MV-4-11 (cell line): ENCODE results near the gene SBF1.
"Not testable (repeated sequence)": the region's sequence is repeated elsewhere in the genome, so short reads cannot be mapped to it uniquely, and the experiment has no call there.

Experiments
- DNase-seq: peaks from one replicate; lab custom pipeline; 2025; lab: John Stamatoyannopoulos, UW

Gene SBF1

DNA sequence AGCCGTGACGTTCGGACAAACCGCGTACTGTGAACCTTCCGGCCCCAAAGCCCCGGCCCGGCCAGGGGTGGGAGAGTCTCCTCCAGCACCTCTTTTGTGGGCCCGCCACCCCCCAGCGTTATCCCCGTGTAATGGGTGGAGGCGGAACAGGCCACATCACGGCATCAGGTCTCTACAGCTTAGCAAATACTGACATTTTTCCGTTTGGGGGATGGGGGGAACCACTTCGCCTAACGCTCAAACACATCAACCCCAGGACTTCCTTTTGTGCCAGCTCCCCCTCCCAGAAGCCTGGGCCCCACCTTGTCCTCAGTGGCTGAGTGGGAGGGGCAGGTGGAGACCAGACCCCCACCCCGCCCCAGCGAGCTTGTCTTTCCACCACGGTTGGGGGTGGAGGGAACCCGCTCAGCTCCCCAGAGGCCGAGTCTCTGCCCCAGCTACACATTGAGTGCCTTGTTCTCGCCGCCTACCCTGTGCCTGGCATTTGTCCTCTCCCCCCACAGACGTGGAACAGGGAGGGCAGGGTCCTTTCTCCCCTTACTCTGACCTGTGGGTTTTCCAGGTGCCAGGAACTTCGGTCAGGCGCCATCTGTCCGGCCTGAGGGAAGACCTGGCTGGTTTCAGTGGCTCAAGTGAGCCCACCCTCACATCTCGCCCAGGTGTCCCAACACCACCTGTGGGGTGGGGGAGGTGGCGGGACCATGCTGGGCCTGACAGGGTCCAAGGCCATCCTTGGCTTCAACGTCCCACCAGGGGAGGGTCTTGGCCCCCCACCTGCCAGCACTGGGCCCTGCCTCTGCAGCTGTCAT lies 29.6 kb downstream of the SBF1 start:
- DNase-seq = no peak

DNA sequence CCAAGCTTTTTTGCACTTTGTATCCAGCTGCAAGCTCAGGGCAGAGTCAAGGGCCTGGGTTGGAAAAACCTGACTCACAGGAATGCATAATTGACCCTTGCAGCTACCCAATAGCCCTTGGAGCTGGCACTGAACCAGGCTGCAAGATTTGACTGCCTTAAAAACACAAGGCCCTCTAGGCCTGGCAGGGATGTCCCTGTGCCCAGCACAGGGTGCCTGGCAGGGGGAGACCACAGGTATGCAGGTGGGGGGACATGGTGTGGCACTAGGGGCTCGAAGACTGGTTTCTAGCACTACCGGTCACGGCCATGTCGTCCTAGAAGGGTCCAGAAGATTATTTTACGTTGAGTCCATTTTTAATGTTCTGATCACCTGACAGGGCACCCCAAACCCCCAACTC lies 30.2 kb downstream of the SBF1 start:
- no peak for DNase-seq

DNA sequence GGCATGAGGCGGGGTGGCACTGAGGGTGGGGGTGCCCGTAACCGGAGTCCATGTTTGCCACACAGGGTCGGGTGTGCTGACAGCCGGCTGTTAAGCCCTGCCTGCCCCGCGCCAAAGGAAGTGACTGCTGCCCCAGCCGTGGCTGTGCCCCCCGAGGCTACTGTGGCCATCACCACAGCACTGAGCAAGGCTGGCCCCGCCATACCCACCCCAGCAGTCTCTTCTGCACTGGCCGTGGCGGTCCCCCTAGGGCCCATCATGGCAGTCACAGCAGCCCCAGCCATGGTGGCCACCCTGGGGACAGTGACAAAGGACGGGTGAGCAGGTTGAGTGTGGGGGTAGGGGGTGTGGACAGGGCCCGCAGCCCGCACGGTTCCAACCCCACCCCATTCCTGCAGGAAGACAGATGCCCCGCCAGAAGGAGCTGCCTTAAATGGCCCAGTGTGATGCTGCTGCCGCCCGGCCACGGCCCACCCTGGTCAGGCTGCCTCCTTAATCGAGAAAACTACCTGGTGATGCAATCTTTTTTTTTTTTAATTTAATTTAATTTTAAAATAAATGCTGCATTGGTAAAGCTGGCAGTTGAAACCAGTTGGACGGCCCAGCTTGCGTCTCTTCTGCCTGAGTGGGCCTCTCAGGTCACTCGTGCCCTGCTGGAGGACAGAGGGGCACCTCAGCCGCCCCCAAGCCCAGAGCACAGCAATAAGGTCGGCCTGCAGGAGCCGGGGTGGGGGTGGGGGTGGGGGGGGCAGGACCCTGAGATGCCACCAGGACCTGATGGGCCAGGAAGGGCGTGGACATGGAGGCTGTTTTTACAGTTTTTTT lies 30.8 kb downstream of the SBF1 start:
- DNase-seq = no peak

DNA sequence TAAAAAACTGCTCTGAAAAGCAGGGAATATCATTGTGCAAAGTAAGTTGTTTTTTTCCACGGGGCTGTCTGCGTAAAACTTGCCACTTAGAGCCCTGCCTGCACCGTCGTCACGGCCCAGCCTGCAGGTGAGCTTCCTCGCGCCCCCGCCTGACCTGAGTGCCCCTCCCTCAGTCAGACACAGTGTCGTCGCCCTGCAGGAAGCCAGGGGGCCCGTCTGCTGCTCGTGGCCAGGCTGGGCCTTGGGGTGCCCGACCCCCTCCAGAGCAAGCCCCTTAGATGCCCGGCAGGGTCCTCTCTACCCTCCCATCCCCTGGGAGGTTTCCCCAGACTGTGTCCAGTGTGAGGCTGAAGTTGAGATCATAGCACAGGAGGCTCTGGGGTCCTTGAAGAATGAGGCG lies 31.6 kb downstream of the SBF1 start:
- DNase-seq = no peak

DNA sequence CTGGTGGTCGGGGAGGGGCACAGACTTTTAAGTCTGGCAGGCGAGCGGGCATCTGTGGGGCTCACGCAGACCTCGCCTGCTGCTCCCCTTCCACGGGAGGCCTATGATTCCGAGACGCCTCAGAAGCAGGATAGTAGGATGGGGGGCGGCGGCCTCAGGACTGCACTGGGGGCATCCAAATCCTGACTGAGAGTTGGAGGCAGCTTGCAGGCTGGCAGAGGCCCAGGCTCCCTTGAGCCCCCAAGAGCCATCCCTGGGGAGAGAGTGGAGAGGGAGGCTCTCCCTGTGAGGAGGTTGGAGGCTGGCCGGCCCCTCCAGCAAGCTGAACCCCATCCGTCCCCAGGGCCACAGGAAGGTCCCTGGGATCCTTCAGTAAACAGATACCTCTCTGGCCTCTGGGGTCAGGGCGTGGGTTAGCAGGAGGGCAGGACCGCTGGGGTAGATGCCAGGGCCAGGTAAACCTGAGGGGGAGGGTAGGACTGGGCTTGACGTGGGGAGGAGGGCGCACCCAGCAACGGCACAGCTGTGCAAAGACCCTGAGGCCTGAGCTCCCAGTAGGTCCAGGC lies 33.3 kb downstream of the SBF1 start:
- no peak for DNase-seq

DNA sequence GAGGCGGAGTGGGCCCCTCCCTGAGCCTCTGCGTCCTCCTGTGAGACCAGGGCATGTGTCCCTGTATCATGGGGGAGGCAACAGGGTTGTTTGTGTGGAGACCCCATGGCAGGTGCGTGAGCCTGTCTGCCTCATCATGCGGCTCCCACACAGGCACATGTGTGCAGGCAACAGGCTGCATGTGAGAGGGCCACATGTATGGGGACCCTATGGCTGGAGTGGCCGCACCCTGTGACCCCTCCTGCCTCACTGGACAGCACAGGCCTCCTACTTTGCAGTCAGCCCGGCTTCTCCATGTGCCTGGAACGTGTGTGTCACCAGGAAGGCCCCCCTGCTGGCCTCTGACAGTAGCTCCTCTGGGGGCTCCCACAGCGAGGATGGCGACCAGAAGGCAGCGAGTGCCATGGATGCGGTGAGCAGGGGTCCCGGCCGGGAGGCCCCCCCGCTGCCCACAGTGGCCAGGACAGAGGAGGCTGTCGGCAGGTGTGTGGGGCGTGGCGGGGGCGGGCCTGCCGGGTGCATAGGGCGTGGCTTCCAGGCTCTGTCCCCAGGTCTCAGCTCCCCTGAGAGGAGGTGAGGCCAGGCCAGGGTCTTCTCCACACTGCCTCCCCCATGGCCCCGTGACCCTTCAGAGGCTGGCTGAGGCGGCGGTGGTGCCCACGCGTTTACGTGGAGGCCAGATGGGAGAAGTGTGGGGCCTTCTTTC lies 34.1 kb downstream of the SBF1 start:
- no peak for DNase-seq

DNA sequence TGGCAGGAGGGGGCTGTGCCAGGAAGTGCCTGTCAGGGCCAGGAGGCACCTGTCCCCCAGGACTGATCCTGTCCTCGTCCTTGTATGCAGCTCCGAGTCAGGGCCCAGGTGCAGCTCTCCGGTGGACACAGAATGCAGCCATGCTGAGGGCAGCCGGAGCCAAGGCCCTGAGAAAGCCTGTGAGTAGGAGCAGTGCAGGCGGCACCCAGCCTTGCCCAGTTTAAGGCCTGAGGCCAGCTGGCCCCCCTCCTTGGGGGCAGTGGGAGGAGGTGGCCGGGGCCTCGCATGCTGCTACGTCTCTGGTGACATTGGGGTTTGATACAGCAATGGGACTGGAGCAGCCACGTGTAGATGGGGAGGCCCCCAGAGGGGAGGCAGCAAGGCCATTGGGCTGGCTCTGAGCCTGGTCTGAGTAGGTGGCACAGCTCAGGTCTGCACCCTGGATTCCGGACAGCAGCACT lies 34.9 kb downstream of the SBF1 start:
- DNase-seq = no peak

DNA sequence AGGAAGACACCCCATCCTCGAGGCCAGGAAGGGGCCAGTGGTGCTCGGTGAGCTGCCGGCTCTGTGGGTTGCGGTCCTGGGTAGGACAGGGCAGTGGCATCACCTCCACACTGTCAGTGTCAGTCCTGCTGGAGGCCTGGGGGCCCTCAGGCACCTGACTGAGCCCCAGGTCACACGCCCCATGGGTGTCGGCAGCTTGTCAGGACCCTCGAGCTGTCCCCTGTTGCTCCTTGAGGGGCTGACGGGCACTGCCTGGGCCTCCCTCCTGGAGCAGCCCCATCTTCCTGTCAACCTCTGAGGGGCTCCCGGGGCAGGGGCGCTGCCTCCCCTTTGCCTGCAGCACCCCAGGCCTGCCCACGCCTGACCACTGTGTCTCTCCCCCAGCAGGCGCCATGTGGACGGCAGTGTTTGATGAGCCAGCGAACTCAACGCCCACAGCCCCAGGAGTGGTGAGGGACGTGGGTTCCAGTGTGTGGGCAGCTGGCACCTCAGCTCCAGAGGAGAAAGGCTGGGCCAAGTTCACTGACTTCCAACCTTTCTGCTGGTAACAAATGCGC lies 35.4 kb downstream of the SBF1 start:
- DNase-seq = no peak

DNA sequence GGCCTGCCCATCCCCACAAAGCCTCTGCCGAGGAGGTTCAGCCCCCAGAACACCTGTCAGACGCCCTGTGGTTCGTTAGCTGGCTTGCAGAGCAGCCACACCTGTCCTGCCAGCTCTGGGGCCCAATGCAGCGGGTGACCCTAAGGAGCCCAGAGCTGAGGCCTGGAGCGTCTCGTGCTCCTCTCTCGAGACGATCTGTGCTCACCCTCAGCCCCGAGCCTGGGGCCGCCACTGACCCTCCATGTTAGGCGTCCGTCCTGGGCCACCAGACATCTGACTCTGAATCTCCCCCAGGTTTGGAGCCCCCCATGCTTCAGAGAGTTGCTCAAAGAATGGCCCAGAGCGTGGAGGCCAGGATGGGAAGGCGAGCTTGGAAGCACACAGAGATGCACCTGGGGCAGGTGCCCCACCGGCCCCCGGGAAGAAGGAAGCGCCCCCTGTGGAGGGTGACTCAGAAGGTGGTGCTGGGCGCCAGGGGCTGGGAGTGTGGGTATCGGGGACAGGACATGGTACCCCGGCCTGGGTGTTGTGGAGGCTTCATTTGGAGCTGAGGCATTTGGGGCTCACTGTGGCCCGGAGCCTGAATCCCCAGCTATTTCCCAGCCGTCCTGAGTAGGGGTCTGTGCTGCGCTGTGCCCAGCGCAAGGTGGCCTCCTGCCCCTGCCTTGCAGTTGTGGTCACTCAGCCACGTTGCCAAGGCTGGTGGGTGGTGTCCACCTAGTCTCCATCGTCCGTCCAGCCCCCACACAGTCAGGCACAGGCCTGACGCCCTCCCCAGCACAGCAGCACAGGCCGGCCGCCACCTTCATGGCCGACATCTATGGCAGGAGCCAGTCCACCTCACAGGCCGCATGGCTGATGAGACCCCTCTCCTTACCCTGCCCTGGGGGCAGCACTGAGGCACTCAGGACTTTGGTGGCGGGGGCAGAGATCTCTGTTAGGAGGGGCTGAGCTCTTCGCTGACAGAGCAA lies 36.2 kb downstream of the SBF1 start:
- no peak for DNase-seq

DNA sequence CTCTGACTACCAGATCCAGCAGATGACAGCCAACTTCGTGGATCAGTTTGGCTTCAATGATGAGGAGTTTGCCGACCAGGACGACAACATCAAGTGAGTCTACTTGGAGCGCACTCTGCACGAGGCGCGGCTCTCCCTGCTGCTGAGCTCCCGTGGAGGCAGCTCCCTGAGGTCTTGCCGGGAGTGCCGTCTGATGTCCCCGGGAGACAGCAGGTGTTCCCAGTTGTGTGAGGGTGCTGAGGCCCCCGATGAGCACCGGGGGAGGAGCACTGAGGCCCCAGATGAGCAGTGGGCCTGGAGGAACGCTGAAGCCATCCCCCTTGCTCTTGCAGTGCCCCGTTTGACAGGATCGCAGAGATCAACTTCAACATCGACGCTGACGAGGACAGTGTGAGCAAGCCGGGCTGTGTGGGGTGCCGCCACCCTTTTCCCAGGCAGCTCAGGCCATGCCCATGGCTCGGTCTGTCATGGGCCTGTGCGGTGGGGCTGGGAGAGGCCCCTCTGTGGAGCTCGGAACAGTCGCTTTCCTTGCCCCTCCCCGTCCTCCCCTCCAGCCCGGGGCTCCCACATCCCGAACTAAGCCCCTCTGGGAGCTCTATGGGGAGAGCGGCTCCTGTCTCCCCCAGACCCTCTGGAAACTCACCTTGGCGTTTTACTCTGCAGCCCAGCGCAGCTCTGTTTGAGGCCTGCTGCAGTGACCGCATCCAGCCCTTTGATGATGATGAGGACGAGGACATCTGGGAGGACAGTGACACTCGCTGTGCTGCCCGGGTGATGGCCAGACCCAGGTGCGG lies 37.1 kb downstream of the SBF1 start:
- no peak for DNase-seq

DNA sequence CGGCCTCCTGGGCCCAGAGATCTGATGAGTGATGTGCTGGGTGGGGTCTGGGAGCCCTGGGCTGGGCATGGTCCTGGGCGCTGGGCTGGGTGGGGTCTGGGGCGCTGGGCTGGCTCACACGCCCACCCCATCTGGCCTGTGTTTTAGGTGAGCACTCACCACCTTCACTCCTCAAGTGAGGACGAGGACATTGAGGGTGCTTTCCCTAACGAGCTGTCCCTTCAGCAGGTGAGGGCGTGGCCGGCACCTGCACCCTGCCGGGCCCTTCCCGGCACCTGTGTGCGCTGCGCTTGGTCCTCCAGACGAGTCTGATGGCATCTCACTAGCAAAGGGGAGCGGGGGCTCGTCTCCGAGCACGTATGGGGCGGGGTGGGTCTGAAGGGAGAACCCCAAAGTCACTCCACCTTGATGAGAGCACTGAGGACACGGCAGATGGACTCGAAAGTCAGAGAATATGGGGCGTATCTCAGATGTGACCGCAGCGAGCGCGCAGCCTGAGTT lies 37.9 kb downstream of the SBF1 start:
- DNase-seq = no peak

DNA sequence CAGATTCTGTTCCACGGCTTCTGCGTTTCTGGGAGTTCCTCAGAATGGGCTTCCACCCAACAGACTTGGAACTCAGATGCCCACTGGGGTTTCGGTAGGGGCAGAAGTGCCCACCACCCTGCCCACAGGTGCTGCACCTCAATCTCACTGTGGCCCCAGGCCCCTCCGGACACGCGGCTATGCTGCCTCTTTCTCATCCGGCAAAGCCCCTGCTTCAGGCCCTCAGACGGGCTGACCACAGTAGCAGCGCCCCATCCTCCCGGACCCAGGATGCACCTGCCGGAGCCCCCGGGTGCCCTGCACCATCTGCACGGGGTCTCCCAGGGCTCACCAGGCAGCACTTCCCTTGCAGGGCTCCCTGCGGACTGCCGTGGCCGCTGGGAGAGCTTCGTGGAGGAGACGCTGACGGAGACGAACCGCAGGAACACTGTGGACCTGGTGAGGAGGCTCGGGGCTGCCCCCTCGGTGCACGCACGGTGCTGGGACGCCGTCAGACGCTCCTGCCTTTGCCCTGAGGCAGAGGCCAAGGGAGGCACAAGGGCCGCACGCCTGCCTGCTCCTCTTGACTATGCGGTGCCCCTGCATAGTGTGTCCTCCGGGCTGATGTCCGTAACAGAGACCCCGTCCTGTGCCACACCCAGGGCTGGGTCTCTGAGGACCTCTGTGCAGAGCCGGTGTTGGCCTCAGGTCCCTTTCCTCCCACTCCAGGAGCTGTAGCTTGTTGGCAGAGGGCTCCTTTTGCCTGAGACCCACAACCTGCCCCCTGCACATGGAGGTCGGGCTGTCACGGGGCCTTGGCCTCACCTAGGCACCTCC lies 38.6 kb downstream of the SBF1 start:
- no peak for DNase-seq

DNA sequence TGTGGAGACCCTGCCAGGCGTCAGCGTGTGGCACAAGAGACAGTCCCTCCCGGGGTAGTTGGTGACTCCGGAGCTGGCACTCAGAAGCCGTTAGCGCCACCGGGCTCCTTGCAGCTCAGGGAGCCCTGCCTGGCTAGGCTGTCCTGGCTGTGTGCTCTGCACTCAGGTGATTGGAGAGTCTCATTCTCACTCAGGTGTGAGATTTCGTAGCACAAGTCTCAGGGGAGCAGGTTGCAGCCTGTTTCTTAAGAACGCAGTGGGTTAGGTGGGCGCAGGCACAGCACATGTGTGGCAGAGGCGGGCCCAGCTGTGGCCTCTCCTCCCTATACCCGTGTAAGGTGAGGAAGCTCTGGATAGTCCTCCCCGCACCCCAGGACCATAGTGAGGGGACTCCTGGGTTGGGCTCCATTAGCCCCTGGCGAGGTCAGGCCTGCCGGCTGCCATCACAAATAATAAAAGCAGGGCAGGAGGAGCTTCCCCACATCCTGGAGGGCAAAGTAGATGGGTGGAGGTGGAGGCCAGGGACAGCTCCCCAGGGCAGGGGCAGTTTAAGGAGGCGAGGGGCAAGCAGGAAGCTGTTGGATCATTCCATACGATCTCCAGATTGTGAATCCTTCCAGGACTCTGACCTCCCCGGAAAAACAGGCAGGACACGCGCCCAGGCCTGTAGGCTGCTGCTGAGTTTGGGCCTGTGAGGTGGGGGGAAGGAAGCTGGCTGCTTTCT lies 39.4 kb downstream of the SBF1 start:
- DNase-seq = no peak

DNA sequence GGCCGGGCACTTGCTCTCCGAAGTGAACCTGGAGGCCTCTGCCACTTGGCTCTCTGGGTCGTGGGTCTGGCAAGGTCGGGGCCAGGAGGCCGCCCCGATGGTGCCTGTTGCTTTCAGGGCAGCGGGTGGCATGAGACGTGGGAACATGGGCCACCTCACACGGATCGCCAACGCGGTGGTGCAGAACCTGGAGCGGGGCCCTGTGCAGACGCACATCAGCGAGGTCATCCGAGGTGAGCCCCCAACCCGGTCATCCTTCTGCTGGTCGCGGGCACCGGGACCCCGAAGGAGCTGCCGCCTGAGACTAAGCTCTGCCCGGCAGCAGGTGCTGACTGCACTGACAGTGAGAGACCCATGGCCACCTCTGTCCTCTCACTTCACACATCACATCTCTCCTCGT lies 40.0 kb downstream of the SBF1 start:
- no peak for DNase-seq

DNA sequence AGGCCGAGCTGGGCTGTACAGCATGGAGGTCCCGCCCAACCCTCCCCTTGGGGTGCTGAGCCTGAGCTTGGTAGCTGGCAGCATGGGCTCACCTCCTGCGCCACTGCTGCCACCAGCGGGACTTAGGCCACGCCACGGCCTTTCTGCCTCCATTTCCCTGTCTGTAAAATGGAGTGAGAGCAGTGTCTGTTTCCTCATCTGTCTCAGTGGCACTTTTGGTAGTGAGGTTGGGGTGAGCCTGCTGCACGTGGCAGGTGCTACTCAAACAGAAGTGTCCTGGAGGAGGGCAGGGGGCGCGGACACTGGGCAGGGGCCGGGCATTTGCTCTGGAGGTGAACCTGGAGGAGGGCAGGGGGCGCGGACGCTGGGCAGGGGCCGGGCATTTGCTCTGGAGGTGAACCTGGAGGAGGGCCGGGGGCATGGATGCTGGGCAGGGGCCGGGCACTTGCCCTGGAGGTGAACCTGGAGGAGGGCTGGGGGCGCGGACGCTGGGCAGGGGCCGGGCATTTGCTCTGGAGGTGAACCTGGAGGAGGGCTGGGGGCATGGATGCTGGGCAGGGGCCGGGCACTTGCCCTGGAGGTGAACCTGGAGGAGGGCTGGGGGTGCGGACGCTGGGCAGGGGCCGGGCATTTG lies 41.8 kb downstream of the SBF1 start:
- DNase-seq = not testable (repeated sequence)

DNA sequence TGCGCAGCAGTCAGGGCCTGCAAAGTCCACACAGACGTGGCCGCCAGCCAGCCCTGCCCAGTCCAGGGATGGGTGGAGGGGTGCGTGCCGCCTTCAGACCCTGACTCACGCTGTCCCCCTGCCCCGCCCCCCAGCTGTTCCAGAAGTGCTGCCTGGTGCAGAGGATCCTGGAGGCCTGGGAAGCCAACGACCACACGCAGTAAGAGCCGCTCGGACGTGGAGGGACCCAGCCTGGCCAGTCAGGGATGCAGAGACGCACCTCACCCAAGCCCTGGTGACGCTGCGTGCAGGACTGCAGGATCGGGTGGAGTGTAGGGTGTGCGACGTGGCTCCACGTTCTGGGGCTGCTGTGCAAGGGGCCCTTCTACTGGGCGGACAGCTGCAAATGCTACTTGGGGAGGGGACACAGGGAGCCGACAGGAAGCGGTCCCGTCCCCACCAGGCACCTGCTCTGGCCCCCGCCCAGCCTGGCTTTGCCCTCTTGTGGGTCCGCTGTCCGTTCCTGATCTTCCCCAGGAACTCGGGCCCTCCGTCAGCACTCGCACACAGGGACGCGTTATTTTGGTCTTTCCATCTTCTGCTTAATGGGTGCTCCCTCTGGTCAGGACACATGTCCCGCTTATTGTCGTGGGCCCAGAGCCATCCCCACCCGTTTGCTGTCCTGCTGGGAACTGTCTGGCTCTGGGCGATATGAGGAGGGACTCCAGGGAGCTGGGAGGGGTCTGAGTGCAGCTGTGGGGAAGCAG lies 42.5 kb downstream of the SBF1 start:
- no peak for DNase-seq
